Measurements from ENCODE around the gene IRS1.

IRS1 gene

DNA sequence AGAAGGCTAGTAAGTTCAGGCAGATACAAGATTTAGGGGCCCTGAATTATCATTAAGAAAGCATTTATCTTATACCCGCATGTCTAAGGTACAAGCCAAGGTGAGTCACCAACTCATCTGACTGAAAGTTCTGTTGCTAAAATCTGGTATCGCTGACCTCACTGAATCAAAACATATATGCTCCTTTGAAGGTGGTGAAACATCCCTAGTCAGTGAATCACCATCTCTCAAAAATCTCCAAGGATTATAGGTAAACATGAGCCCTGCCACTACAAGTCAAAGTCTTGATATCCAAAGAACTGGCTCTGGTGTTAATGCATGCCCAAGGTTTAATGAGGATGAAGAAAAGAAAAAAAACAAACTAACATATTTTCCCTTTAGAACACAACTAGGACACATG, 43.5 kb downstream of the IRS1 start:
- no peak for DNase-seq (ENCODE audit: low spot score)

DNA sequence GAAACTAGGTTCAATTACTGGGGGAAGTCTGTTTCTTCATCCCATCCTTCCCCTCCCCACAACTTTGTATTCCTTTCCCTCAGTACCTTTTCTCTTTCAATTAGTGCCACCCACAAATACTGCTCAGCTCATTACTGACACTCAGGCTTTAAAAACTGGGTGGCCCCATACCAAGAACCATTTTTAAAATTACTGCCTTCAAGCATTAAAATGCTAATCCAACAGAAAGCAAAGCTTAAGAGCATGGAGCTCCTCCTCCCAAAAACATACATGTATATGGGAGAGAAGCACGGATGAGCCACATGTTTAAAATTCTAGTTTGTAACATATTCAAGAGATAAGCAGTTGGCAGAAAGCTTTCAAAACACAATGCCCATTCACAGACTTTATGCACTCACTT, 44.0 kb downstream of the IRS1 start:
- no peak for DNase-seq (ENCODE audit: low spot score)

DNA sequence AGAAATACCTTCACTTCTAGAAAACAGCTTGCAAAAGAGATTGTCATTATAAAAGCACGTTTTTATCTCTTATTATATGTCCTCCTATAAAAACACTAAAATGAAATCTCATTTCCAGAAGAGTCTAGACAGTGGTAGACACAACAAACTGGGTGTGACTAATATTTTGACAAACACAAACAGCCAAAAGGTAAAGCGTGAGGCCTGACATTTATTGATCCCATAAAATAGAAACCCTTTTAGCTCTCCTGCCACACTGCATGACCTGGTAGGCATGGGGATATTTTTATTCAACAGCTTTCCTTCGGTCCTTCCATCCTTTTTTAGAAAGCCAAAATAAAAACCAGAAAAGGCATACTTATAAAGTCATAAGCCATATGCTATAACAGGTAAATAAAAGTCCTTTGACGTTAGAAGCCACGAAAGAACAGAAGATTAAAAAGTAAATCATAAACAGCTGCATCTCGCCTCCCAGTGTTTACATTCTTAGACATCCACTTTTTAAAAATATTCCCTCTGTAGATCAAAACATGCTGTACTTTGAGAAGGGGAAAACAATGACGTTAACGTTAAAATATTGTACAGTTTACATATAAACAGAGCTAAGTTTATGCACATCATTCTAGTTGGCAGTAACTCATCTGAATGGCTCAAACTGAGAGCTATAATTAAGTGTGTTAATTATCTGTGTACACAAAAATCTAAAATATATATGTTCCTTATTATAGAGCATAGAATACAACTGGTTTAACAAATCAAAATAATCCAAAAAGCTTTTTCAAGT, 44.6 kb downstream of the IRS1 start:
- no peak for DNase-seq (ENCODE audit: low spot score)

DNA sequence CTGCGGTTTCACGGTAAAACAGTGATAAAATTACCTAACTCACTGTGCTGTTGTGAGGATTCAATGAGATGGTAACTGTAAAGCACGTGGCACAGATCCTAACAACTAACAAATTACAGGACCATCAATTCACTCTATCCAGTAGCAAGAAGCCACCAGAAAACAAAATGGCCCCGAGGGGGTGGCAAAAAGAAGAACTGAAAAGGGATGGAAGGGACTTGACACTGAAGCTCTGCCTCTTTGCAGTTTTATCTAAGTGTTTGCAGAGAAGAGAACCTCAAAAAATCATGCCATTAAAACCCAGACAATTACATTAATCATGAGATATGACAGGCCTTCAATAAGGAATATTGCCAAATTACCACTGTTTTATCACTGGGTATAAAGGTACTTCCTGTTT, 46.7 kb downstream of the IRS1 start:
- no peak for DNase-seq (ENCODE audit: low spot score)

DNA sequence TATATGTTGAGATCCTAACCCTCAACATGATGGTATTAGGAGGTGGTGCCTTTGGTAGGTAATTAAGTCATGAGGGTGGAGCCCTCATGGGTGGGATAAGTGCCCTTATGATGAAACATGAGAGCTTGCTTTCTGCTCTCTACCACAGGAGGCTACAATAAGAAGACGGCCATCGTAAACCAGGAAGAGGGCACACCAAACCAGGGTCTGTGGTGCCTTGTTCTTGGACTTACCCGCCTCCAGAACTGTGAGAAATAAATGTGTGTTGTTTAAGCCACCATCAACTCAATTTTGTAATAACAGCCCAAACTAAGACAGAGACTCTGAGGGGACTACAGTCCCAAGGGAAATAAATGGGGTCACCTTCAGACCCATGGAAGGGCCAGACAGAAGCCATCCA, 52.3 kb downstream of the IRS1 start:
- no peak for DNase-seq (ENCODE audit: low spot score)

DNA sequence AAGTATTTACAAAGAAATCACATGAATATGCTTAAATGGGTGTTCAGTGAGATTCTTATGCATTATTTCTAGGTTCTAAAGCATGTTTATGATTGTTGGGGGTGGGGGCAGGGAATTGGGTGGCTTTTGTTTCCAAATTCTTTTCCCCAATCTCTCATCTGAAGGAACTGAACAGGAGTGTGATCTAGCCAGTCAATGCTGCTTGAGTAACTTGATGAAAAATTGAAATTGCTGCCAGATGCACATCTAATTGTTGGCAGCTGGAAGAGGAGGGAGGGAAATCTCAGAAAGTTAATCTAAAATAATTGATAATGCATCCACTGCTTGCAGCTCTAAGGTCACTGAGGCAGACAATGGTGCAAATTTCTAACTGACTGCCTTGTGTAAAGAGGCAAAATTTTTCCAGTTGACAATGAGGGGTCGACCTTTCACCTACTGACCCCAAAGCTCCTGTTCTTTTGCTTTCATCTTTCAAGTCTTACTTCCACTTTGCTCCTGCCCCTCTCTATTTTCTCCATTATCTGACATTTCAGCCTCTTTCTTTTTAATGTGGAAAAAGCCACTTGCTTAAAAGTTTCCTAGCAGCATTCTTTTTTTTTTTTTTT, 53.3 kb downstream of the IRS1 start:
- DNase-seq (ENCODE audit: low spot score), result no peak

DNA sequence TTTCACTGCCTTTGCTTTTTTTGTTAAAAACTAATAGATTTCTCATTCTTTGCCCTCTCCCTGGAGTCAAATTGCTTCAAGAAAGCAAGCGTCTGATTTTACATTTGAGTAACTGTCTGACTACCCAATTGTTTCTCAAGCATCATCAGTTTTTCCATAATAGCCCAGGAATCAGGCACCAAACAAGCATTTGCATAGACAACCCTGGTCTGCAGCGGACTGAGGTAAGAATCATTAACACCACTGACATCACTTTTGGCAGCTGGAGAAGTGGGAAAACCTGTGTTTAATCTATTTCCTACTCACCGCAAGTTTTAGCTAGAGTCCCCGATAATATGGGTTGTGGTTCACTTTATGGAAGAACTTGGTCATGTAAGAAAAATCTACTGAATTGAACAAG, 55.7 kb downstream of the IRS1 start:
- no peak for DNase-seq (ENCODE audit: low spot score)

DNA sequence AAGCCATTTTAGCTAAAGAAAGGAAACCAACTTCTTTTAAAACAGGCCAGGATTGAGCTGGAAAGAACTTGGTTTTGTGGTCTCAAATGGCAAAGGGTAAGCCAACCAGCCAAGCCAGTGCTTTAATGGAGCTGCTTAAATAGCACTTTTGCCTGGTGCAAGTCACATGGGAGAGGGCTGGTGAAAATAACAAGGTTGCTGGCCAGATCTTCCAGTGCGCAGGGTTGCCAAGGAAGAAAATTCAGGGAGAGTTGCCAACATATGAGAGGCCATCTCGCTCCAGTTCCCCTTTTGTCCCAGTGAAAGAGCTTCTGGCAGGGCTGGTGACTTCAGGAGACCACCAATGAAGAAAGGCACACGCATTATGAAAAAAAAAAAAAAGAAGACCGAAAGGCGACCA, 57.3 kb downstream of the IRS1 start:
- no peak for DNase-seq (ENCODE audit: low spot score)

DNA sequence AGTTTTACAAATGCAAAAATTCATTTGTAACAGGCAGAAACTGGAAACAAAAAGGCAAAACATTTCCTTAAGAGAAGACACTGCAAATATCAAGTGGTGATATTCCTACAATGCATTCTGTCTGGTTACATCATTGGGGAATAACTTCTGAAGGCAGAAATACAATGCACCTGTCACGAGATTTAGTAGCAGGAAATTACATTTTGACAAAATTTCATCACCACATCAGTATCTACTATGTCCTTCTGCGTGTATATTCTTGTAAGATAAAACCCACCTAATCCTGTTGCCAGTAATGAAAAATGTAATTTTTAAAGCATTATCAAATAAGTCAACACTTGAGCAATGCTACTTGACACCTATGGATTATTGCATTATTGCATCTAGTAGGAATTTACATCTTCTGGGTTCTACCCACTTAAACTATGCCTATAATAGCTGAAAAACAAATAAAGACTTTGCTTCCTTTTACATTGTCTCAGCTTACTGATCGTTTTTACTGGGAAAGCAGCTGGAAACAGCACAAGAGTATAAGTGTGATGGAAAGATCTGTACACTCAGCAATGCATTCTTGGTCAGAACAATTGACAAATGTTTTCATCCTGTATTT, 59.5 kb downstream of the IRS1 start:
- no peak for DNase-seq (ENCODE audit: low spot score)

DNA sequence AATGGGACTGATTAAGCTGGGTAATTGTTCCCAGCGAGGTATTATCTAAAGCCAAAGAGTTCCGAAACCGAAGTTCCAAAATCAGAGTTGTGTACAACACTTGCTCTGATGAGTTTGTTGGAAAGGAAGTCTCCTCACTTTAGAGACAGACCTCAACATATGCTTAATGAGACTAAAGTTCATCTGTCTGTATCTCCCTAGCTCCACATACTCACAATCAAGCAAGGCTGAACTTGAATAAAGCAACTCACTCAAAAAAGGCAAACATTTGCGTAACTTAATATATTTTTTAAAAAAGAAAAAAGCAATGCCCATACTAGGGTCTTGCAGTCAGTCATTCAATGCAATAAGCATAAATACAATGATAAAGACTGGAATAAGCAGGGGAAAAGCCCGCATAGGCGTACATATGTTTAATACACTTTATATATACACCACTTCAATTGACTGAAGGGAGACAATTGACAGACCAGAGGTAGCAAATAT, 60.0 kb downstream of the IRS1 start:
- no peak for DNase-seq (ENCODE audit: low spot score)

DNA sequence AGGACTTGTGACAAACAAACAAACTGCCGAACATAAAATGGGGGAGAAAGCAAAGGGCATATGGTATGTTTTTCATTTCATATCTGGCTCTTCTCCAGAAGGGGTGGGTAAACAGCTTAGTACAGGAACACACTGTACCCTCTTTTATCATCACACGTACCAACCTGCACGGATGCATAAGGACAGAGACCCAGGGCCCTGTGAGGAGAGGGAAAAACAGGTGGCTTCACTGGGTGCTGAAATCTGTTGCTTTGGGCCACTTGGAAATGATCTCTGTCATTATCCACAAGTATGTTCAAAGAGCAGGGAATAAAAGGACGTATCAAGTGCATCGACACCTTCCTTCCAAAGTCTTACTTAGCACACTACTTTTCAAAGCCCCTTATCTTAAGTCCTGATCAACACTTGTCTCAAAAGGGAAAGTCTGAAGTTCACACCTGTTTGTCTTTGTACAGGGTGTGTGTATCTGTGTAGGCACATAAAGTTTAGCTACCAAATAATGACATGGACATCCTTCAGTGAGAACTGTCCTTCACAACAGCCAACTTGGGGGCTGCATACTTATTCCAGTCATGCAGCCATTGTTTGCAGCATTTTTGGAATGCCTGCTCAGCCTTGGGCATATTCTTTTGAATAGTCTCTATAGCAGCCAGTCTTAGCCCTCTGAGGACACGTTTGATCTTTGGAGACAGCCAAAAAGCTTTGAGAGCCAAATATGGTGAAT, 60.6 kb downstream of the IRS1 start:
- DNase-seq (ENCODE audit: low spot score), result no peak

DNA sequence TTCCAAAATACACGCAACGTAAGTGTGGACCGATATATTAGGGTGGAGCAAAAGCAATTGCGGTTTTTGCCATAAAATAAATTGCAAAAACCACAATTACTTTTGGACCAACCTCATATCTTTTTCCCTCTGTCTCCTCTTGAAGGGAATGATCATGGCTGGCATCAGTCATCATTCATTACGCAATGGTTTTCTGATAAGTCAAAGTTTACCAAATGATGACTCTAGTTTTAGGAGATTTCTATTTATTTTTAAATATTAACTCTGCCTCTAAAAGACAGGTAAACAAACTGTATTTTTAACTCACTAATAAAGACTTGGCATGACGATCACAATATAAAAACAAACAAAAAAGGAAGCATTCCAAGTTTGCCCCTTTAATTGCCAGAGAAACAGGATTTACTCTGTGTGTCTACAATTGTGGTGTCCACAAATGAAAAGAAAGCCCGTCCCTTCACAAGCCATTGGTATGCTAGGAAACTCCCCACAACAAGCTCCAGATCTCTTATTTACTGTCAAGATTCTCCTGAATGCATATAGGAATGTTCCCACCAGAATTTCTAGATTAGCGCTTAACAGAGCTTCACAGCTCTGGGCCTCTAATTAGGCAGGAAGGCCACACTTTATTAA, 61.3 kb downstream of the IRS1 start:
- no peak for DNase-seq (ENCODE audit: low spot score)

DNA sequence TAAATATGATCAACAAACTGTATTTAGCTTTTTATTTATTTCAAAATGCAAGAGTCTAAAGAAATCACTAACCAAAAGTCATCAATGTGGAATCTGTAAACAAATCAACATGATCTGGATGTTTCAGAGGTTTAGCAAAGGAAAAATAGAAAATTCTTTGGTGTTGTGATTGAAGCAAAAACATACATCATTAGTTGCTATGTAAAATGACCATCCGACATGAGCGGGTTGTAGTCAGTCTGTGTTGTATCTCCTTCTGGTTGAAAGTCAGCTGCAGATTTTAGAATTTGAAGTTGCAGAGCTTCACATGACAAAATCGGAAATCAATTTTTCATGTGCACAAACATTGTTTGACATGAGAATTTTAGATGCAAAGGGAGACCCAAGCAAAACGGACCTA, 63.2 kb downstream of the IRS1 start:
- DNase-seq (ENCODE audit: low spot score), result no peak

DNA sequence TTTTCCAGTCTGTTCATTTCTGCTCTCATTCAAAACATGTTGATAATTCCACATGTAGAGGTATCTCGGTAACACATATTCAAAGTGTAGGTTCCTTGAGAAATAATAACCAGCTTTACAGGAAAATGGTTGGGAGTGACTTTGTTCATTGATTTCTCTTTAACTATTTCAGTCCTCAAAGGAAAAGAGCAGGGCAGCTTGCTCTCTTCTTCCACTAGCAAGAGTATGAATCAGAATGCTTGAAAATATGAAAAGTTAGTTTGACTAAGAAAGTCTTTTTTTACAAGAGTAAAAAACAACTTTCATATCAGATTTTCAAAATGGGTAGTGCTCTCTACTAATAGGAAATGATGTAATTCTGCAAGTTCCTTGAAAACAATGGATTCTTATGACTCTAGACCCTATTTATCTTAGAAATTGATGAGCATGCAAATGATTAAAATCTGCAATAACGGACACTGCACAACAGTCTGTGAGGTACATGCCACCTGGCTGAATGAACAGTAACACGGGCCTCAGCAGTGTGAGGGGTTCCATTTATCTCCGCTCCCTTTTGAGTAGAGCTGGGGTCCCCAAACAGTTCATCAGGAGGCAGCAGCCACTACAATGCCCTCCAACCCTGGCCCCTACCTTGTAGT, 65.6 kb downstream of the IRS1 start:
- DNase-seq (ENCODE audit: low spot score), result no peak

DNA sequence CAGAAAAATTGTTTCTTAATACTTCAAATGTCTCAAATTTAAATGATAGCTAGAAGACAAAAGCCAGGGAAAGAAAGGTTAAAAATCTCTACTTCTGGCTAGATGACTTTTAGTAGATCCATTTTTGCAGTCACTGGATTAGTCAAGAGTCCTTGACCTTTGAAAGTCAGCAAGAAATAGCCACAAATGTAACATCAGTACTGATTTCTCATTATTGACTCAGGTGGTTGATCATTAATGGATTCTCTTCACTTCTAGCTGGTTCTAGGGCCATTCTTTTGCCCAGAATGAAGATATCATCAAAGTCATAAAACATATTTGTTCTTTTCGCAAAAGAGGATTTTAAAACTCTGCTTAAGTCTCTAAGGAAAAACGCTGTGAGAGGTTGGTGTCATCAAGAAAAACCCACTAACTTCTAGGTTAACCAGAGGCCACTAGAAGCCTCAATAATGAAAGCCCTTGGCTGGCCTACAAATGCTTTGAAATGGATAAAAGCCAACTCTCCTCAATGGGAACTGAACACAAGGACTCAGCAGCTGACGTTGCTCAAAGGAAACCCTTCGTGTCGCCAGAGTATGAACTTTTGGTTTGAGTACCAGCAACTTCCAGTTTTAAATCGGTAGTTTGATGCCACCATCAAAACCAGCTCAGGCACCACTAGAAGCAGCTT, 66.3 kb downstream of the IRS1 start:
- no peak for DNase-seq (ENCODE audit: low spot score)

DNA sequence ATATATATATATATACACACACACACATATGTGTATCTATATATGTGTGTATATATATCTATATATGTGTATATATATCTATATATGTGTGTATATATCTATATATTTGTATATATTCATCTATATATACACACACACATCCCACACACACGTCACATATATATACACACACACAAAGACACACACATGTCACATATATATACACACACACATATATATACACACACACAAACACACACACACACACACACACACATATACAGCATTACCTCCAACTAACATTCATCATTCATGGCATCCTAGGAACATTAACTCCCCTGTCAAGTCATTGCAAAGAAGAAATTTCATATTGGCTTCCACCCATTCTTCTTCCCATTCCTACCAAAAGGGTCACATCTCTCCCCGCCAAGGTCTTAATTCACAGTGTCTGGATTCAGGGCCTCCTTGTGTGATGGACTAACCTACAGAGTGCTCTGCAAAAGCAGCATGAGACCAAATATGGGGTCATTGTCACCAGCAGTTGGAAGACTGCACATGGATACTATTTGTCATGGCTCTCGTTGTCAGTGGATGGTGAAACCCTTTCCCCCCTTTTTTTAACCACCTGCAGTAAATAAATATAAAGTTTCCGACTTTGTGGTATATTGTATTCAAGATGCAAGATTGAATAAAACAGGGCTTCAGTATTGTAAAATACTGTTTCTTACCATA, 67.0 kb downstream of the IRS1 start:
- no peak for DNase-seq (ENCODE audit: low spot score)

DNA sequence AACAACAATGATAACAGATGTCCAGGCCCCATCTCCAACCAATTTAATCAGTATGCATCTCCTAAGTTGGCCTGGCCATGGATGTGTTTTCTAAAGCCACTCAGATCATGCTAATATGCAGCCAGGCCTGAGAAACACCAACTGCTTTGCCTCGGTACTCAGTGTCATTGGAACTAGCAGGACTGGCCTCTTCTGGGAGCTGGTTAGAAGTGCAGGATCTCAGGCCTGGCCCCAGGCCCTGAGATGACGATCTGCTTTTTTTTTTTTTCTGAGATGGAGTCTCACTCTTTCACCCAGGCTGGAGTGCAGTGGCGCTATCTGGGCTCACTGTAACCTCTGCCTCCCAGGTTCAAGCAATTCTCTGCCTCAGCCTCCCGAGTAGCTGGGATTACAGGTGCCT, 69.1 kb downstream of the IRS1 start:
- peak; percentile 34 for DNase-seq (ENCODE audit: low spot score)

DNA sequence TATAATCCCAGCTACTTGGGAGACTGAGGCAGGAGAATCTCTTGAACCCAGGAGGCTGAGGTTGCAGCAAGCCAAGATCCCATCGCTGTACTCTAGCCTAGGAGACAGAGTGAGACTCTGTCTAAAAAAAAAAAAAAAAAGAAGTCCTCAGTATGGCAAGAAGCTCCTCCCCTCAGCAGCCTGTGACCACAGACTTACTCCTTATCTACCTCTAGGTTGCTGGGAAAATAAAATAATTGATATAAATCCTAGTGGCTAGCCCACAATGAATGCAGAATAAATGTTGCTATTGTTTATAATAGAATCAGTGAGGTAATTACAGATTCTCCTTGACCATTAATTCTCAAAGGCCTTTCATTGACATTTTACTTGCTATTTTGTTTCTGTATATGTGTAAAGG, 70.6 kb downstream of the IRS1 start:
- no peak for DNase-seq (ENCODE audit: low spot score)

DNA sequence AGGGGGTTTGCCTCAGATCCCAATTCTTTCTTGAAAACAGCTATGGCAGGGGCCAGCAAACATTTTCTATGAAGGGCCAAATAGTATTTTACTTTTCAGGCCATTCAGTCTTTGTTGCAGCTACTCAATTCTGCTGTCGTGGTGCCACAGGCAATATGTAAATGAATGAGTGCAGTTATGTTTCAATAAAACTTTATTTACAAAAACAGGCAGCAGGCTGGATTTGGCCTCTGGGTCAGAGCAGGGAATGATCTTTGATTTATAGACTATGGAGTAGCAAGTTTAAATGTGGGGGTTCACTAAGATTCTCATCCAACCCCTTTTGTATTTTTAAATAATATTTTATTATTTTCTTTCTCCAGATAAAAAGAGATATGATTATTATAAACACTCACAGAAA, 72.4 kb downstream of the IRS1 start:
- no peak for DNase-seq (ENCODE audit: low spot score)

DNA sequence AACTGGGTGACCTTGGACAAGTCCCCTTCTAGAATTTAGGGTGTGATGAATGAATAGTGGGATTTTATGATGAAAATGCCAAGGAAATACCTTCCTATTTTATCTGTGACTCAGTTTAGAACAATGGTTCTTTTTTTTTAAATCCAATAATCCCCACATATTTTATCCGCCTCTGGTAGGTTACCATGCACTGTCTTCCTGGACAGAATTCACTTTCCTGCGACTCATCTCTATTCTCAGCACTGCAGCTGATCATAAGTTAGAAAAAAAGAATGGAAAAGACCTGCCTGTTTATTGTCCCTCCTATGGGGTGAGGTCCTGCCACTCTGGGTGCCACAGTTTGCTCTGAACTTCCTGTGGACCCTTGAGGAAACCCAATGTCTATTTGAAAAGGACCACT, 73.1 kb downstream of the IRS1 start:
- DNase-seq (ENCODE audit: low spot score), result no peak
